HepG2 (cell line): ENCODE data around the gene RBM23. TPM values are rescaled to one million over a fixed set of nuclear protein-coding genes. Genes with fewer than 3 reads are reported as not detected.

Experiments used
- CCAR2 ChIP-seq: fragments of 200-400 bp; formaldehyde crosslinking; optimal IDR thresholded peaks from 2 replicates; pipeline ENCODE3; 2018; ENCODE audit warnings: low read depth, mild to moderate bottlenecking, low read length, moderate library complexity
- CENPX ChIP-seq: sonication (generic); formaldehyde crosslinking; IDR thresholded peaks from 2 replicates; pipeline ENCODE4 v1.9.0; 2021; ENCODE audit warnings: mild to moderate bottlenecking, missing genetic modification reagents, moderate library complexity
- ISX ChIP-seq: sonication (generic); formaldehyde crosslinking; conservative IDR thresholded peaks from 2 replicates; pipeline ENCODE4 v1.5.0; 2020; ENCODE audit warnings: missing genetic modification reagents
- NFE2L1 ChIP-seq: sonication (generic); formaldehyde crosslinking; IDR thresholded peaks from 2 replicates; pipeline ENCODE4 v1.4.0; 2020; ENCODE audit warnings: missing genetic modification reagents, mild to moderate bottlenecking, borderline replicate concordance
- TARDBP ChIP-seq: sonication (generic); formaldehyde crosslinking; IDR thresholded peaks from 2 replicates; pipeline ENCODE4 v1.8.0; 2022; ENCODE audit warnings: mild to moderate bottlenecking, missing genetic modification reagents
- ZNF451 ChIP-seq: sonication (generic); formaldehyde crosslinking; IDR thresholded peaks from 2 replicates; pipeline ENCODE4 v1.5.0; 2020; ENCODE audit warnings: mild to moderate bottlenecking, missing genetic modification reagents
- ZNF580 ChIP-seq: IDR thresholded peaks from 2 replicates; pipeline ENCODE4 v1.6.1; 2016; ENCODE audit warnings: low read depth, borderline replicate concordance
- ZNF850 ChIP-seq: sonication (generic); formaldehyde crosslinking; conservative IDR thresholded peaks from 2 replicates; pipeline ENCODE4 v1.9.0; 2021; ENCODE audit warnings: mild to moderate bottlenecking, missing genetic modification reagents
- ZSCAN31 ChIP-seq: sonication (generic); formaldehyde crosslinking; IDR thresholded peaks from 2 replicates; pipeline ENCODE4 v1.5.0; 2020; ENCODE audit warnings: low read depth, mild to moderate bottlenecking, missing genetic modification reagents
- polyA plus RNA-seq, 8 experiments: library from polyadenylated mRNA; depleted of rRNA in 3 of 8; stranded (reverse) in 7 of 8; unstranded in 1 of 8; fragments of >200 nt; fragmentation: Illumina TruSeq in 4 of 8; extraction: Trizol in 4 of 8; gene quantifications; 2 replicates each; pipeline versions ENCODE4 v1.2.1 to v1.2.3, GENCODE V29; 2011 to 2016; ENCODE audit warnings: low read depth in 4 of 8, missing spikeins in 1 of 8, mixed read lengths in 1 of 8; ENCODE audit not compliant: insufficient read depth in 1 of 8
- total RNA-seq, 5 experiments: library from RNA; depleted of rRNA; stranded (reverse); fragments of >200 nt; fragmentation: Illumina TruSeq; extraction: Trizol; gene quantifications; 2 replicates each; pipeline ENCODE4 v1.2.3, GENCODE V29; 2016; ENCODE audit warnings: low read depth in 1 of 5
- TF ChIP-seq, protein P1 (sequence below): sonication (generic); formaldehyde crosslinking; IDR thresholded peaks from 2 replicates; pipeline ENCODE4 v1.4.0; 2020; ENCODE audit warnings: mild to moderate bottlenecking, missing genetic modification reagents
- TF ChIP-seq, protein P2 (sequence below): IDR thresholded peaks from 2 replicates; pipeline ENCODE4 v1.6.1; 2016; ENCODE audit warnings: missing genetic modification reagents, missing compliant biosample characterization
- TF ChIP-seq, protein P3 (sequence below): sonication (generic); IDR thresholded peaks from 2 replicates; pipeline ENCODE4 v1.6.1; 2016; ENCODE audit warnings: low read depth, borderline replicate concordance
- TF ChIP-seq, protein P4 (sequence below): sonication (generic); formaldehyde crosslinking; IDR thresholded peaks from 2 replicates; pipeline ENCODE4 v1.8.0; 2022; ENCODE audit warnings: mild to moderate bottlenecking, missing genetic modification reagents, moderate library complexity

RBM23 gene
- total and polyA plus RNA-seq, 2 of the 13 experiments (the other 11 are each of a cell fraction or from before 2014, with no cell fraction given): 1.5 to 2.1 TPM

DNA sequence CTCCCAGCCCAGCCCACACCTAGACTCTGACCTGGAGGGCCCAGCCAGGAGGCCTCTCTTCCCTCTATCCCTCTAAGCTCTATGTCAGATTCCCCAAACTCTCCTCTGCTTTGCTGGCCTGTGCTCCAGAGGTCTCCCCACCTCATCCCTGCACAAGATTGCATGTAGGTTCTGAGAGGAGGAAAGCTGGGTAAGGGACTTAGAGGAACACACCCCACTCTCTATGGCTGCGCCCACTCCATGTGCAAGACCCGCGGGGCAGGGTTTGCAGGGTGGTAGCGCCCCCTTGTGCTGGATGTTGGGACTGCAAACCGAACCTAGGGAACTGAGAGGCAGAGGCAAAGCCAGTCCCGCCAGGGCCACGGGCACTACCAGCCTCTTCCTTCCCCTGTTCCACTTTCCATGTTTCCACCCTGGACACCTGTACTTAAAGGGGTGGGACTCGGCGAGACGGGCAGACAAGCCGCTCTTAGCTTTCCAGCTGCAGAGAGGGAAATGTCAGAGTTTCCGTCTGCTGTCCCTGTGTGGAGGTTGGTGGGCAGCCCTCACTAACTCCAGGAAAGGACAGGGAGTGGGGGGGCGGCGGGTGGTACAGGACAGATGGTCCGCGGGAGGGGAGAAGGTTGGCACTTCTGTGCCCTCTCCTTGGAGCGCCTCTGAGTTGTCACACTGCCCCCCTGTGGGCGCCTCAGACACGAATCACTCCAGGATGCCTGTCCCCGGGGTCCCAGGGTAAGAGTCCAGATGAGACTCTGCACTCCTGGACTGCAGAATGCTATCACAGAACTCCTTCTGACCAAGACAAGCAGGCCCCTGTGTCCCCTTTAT, 65.8 kb downstream of the RBM23 start (continued):
- TF ChIP-seq, protein P1, sequence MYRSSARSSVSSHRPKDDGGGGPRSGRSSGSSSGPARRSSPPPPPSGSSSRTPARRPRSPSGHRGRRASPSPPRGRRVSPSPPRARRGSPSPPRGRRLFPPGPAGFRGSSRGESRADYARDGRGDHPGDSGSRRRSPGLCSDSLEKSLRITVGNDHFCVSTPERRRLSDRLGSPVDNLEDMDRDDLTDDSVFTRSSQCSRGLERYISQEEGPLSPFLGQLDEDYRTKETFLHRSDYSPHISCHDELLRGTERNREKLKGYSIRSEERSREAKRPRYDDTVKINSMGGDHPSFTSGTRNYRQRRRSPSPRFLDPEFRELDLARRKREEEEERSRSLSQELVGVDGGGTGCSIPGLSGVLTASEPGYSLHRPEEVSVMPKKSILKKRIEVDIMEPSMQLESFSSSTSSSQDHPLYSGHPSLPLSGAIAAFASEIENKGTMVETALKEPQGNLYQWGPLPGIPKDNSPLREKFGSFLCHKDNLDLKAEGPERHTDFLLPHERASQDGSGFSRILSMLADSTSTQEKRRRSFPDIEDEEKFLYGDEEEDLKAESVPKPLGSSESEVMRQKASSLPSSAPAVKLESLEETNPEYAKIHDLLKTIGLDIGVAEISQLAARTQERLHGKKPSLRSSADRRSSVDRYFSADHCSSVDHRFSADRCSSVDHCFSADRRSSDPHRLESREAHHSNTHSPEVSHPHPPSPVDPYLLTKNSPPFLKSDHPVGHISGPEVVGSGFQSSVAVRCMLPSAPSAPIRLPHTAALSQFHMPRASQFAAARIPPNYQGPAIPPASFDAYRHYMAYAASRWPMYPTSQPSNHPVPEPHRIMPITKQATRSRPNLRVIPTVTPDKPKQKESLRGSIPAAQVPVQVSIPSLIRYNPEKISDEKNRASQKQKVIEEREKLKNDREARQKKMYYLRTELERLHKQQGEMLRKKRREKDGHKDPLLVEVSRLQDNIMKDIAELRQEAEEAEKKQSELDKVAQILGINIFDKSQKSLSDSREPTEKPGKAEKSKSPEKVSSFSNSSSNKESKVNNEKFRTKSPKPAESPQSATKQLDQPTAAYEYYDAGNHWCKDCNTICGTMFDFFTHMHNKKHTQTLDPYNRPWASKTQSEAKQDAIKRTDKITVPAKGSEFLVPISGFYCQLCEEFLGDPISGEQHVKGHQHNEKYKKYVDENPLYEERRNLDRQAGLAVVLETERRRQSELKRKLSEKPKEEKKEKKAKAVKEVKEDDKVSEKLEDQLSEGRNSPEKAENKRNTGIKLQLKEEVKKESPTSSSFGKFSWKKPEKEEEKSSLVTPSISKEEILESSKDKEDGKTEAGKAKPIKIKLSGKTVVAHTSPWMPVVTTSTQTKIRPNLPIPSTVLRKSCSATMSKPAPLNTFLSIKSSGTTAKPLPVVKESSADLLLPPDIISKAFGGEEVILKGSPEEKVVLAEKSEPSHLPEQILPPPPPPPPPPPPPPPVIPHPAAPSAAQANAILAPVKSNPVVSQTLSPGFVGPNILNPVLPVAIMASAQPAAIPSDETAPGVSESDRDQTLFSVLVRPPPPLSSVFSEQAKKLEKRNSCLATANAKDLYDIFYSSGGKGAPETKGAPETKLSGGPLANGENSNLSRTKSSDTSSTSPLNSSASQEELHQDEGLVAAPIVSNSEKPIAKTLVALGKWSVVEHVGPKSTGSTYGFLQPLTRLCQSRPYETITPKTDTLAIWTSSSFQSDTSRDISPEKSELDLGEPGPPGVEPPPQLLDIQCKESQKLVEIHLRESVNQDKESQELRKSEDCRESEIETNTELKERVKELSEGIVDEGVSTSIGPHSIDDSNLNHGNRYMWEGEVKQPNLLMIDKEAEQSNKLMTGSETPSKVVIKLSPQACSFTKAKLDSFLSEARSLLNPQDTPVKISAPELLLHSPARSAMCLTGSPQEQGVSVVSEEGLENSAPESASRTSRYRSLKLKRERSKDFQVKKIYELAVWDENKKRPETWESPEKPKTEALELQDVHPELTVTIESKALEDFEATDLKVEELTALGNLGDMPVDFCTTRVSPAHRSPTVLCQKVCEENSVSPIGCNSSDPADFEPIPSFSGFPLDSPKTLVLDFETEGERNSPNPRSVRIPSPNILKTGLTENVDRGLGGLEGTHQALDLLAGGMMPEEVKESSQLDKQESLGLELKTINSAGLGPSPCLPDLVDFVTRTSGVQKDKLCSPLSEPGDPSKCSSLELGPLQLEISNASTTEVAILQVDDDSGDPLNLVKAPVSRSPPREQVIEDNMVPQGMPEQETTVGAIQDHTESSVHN: peak; percentile 72
- TF ChIP-seq CCAR2 (peak; percentile 86), CENPX (CRISPR knock-in tag) (no peak), ISX (CRISPR knock-in tag) (no peak), TARDBP (CRISPR knock-in tag) (peak; percentile 93), ZSCAN31 (CRISPR knock-in tag) (peak; percentile 94), ZNF580 (CRISPR knock-in tag) (peak; percentile 95), NFE2L1 (no peak), ZNF451 (CRISPR knock-in tag) (peak; percentile 85; the same call in 1 of the 2 replicates), ZNF850 (CRISPR knock-in tag) (0 out of 2 replicates have a peak, but pooled peaks have one; percentile 31)
- TF ChIP-seq, protein P2, sequence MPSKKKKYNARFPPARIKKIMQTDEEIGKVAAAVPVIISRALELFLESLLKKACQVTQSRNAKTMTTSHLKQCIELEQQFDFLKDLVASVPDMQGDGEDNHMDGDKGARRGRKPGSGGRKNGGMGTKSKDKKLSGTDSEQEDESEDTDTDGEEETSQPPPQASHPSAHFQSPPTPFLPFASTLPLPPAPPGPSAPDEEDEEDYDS: peak; percentile 66; the same call in 1 of the 2 replicates
- TF ChIP-seq, protein P3, sequence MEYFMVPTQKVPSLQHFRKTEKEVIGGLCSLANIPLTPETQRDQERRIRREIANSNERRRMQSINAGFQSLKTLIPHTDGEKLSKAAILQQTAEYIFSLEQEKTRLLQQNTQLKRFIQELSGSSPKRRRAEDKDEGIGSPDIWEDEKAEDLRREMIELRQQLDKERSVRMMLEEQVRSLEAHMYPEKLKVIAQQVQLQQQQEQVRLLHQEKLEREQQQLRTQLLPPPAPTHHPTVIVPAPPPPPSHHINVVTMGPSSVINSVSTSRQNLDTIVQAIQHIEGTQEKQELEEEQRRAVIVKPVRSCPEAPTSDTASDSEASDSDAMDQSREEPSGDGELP: no peak
- TF ChIP-seq, protein P4, sequence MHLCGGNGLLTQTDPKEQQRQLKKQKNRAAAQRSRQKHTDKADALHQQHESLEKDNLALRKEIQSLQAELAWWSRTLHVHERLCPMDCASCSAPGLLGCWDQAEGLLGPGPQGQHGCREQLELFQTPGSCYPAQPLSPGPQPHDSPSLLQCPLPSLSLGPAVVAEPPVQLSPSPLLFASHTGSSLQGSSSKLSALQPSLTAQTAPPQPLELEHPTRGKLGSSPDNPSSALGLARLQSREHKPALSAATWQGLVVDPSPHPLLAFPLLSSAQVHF (CRISPR knock-in tag): no peak
